Erythroblast (primary cell): ENCODE data around the gene HOXD9.

Experiments
- DNase-seq, 2 experiments: peaks; one replicate each; lab custom pipeline; 2025; lab: John Stamatoyannopoulos, UW
- GATA1 ChIP-seq: IDR thresholded peaks from 2 replicates; pipeline ENCODE4 v1.6.1; 2011; ENCODE audit warnings: low read depth, mild to moderate bottlenecking, control low read depth, low read length, moderate library complexity
- POLR2A ChIP-seq: IDR thresholded peaks from 2 replicates; pipeline ENCODE4 v1.6.1; 2011; ENCODE audit warnings: mild to moderate bottlenecking, low read length

The HOXD9 gene

GRCh38 chr2:176122683-176123410 lies at the start of gene HOXD9:
TSS of gene HOXD9 (plus strand) at chr2:176122719. CDS start at chr2:176122769, 50 bp downstream.
- no peak for DNase-seq
- no peak for TF ChIP-seq POLR2A
- no peak for TF ChIP-seq GATA1

DNA sequence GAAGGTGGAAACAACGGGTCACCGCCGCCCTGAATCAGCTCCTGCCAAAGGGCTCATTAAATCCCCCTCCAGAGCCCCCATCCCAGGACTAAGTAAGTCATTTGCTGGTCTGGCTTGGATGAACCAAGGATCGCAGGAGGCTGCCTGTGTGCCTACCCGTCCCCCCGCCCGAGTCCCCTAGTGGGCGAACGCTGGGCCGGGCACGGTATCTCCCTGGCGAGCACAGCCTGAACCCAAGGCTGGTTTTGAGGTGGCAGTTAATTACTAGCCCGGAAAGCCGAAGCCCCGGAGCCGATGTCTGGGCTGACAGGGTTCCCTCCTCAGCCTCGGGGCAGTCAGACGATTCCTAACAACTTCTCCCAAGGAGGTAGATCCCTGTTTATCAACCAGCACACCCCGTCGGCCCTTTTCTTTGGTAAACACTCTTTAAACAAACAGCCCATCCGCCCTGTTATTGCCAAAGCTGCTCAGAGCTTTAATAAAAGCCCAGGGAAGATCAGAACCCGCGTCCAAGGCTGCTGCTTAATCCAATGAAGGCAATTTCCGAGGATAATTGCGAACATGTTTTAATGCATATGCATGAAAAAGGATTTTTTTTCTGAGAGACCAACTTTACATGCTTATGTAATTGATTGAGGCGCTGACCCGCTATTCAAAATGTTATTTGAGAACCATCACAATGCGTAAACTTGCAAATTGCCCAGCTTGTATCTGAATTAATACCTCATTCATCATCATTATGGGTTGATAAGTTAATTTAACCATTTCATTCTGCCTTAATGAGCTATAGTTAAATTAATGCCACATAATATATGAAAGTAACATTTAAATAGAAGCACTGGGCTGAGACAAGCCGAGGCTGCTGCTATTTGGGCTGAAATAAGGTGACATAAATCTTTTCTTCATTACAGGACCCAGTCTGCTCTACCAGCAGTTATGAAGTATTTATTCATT lies 49.3 kb upstream of the HOXD9 start:
- TF ChIP-seq POLR2A: no peak
- TF ChIP-seq GATA1: no peak
- no peak for DNase-seq

DNA sequence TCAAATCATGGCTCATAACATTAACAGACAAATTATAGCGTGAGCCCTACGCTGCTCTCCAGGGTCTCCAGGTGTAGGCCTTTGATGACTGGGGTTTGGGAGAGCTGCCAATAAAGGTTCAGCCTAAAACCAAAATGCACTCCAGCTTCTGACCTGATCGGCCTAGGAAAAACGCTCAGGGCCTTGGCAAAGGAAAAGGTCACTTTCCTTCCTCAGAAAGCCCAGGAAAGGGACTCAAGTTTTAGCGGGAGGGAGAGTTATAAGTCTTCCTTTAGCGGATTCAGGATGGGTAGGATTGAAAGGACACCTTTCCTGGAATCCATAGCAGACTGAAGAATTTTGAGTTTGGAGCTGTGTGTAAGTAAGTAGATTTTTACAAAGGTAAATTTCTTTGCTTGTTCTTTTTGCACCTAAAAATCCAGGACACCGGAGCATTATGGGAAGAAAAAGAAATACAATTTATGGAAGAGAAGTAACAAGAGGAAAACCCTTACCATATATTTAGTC lies 47.5 kb upstream of the HOXD9 start:
- TF ChIP-seq GATA1 (no peak), POLR2A (no peak)
- DNase-seq: no peak

DNA sequence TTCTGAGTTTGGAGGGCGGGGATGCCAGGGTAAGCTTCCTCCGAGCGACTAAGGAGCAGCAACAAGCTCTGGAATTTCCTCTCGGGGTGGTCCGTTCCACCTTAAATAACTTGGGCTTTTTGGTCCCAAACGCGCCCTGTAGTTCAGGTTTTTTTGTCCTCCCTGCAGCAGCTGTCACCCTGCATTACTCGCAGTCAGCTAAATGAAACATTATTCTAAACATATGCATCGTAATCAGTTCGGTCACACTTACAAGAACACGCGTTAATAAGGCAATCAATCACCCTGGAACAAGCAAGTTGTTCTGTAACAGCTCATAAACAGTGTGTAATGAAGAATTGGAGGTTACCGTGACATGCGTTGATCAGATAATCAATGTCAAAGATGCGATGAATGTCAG lies 47.0 kb upstream of the HOXD9 start:
- TF ChIP-seq GATA1 (no peak), POLR2A (no peak)
- DNase-seq: no peak

- no peak for DNase-seq
- TF ChIP-seq GATA1: no peak
- TF ChIP-seq POLR2A: no peak
Measured at GRCh38 chr2:176076063-176076462, 46.5 kb upstream of the HOXD9 start.

GRCh38 chr2:176076796-176077195 lies 45.7 kb upstream of the HOXD9 start:
- no peak for DNase-seq
- TF ChIP-seq GATA1 (no peak), POLR2A (no peak)

GRCh38 chr2:176078541-176079284 lies 43.8 kb upstream of the HOXD9 start:
- peak in 1 of 2 experiments; percentile 24 for DNase-seq
- TF ChIP-seq POLR2A (no peak), GATA1 (no peak)

- no peak for TF ChIP-seq POLR2A
- no peak for TF ChIP-seq GATA1
- no peak for DNase-seq
Measured at GRCh38 chr2:176079285-176079830, 43.2 kb upstream of the HOXD9 start.

DNA sequence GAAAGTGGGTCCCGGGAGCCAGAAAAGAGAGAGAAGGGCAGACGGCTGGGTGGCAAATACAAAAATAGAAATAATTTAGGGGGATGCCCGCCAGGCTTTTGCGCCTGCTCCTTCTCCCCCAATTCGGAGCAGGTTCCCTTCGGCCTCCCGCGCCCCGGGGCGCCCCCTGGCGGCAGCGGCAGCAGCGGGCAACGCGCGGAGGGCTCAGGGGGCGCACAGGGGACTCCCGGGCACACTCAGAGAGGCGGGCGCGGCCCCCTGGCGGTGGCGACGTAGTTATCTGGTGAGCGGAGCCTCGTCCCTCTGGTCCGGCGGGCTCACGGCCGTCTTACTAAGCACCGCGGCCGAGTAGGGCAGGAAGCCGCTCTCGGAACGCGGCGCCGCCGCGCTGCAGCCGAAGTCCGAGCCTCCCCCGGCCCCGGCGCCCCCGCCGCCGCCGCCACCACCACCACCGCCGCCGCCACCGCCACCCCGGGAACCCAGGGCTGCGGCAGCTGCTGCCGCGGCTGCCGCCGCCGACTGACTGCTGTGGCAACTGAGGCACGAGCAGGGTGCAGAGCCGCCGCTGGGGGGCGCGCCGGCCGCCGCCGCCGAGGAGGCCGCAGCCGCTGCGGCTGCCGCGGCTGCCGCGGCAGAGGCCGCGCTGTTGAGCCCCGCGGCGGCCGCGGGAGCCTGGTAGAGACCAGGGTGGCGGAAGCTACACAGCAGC lies 42.5 kb upstream of the HOXD9 start:
- peak; percentile 85 to 90 for DNase-seq
- no peak for TF ChIP-seq GATA1
- no peak for TF ChIP-seq POLR2A

GRCh38 chr2:176080540-176081375 lies 41.8 kb upstream of the HOXD9 start:
- TF ChIP-seq POLR2A (no peak), GATA1 (no peak)
- DNase-seq: peak; percentile 66 to 73

GRCh38 chr2:176081376-176081836 lies 41.1 kb upstream of the HOXD9 start:
- peak in 1 of 2 experiments; percentile 52 for DNase-seq
- TF ChIP-seq GATA1 (no peak), POLR2A (no peak)

GRCh38 chr2:176081837-176082524 lies 40.5 kb upstream of the HOXD9 start:
- peak; percentile 36 to 52 for DNase-seq

More at GRCh38 chr2:176081837-176082524, 40.5 kb upstream of the HOXD9 start:
- no peak for TF ChIP-seq GATA1
- no peak for TF ChIP-seq POLR2A
